GM18505 (cell line): ENCODE measurements around the gene FAF1.
"Not testable (repeated sequence)": the region's sequence is repeated elsewhere in the genome, so short reads cannot be mapped to it uniquely, and the experiment has no call there.

Experiments
- ATAC-seq: cut with Tn5 transposase; IDR thresholded peaks from one replicate; pipeline ENCODE4 v1.9.1; 2021; ENCODE audit not compliant: unreplicated experiment
- POLR2A ChIP-seq: IDR thresholded peaks from 4 replicates; pipeline ENCODE4 v1.6.1; 2011; ENCODE audit warnings: borderline replicate concordance; ENCODE audit not compliant: insufficient read depth, insufficient read length; ENCODE audit errors: extremely low read depth

Gene FAF1

DNA sequence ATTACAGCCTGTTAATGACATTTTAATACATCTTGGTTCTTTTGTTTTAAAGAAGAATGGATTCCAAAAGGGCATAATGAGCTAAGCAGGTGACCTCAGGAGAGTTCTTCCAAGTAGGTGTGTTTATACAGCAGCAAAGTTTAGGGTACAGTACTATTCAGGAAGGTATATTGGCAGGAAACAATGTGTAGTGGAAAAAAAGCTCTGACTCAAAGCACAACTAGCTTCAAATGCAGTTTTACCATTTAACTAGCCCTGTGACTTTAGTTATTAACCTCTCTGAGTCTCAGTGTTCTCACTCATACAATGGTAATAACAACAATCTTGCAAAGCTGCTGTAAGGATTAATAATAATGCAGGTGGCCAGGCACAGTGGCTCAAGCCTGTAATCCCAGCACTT lies 29.9 kb downstream of the FAF1 start:
- TF ChIP-seq POLR2A, result no peak
- ATAC-seq, result no peak

DNA sequence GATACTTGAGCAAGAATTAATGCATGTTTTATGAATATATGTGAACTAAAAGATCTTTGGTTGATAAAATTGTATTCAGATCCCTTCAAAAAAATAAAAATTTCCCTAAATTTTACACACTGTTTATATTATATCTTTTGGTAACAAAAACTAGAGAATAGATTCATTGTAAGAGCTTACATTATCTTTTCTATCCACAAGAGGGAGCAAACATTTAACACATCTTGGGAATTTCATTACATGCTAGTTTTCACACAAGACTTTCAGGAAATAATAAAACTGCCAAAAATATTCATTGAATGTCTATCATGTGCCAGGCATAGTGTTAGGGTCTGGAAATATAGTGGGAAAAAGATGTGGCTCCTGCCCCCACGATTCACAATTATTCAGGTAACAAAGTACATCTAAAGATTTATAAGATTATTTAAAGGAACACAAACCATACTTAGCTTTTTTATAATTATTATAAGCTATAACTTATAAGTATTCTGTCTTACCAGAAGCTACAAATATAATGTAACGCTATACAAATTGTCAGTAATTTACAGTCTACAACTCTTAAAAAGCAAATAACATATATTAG lies 30.6 kb downstream of the FAF1 start:
- TF ChIP-seq POLR2A, result no peak
- no peak for ATAC-seq

DNA sequence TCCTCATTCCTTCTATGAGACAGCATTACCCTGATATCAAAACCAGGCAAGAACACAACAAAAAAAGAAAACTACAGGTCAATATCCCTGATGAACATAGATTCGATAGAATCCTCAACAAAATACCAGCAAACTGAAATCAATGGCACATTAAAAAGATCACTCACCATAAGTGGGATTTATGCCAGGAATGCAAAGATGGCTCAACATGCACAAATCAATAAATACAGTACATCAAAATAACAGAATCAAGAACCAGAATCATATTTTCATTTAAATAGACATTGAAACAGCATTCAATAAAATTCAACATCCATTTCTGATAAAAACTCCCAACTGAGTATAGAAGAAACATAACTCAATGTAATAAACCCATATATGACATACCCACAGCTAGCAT lies 36.5 kb downstream of the FAF1 start:
- no peak for ATAC-seq
- TF ChIP-seq POLR2A, result no peak

DNA sequence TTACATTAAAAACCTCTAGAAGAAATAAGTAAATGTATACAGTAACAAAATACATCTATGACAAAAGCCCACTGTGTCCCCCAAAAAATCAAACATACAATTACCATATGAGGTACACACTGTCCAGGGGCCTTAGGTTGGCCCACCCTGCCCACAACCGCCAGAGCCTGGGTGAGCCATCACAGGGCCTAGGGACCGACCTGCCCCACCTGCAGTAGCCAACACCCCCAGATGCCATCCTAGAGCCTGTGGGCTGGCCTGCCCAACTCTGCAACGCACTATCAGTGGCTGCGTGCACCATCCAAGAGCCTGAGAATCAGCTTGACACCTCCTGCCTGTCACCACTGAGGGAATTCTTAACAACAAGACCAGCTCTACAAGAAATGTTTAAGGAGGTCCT lies 39.0 kb downstream of the FAF1 start:
- TF ChIP-seq POLR2A, result no peak
- ATAC-seq, result no peak

DNA sequence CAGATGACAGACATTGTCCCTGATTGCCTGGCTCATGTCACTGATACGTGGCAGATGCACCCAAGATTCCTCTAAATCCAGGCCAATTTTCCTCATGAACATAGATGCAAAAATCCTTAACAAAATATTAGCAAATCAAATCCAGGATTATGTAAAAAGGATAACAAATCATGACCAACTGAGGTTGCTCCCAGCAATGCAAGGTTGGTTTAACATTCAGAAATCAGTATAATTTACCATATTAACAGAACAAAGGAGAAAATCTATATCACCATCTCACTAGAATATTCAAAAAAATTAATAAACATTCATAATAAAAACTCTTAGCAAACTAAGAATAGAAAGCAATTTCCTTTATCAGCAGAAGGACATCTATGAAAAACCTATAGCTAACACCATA lies 39.7 kb downstream of the FAF1 start:
- ATAC-seq, result no peak
- TF ChIP-seq POLR2A, result no peak

DNA sequence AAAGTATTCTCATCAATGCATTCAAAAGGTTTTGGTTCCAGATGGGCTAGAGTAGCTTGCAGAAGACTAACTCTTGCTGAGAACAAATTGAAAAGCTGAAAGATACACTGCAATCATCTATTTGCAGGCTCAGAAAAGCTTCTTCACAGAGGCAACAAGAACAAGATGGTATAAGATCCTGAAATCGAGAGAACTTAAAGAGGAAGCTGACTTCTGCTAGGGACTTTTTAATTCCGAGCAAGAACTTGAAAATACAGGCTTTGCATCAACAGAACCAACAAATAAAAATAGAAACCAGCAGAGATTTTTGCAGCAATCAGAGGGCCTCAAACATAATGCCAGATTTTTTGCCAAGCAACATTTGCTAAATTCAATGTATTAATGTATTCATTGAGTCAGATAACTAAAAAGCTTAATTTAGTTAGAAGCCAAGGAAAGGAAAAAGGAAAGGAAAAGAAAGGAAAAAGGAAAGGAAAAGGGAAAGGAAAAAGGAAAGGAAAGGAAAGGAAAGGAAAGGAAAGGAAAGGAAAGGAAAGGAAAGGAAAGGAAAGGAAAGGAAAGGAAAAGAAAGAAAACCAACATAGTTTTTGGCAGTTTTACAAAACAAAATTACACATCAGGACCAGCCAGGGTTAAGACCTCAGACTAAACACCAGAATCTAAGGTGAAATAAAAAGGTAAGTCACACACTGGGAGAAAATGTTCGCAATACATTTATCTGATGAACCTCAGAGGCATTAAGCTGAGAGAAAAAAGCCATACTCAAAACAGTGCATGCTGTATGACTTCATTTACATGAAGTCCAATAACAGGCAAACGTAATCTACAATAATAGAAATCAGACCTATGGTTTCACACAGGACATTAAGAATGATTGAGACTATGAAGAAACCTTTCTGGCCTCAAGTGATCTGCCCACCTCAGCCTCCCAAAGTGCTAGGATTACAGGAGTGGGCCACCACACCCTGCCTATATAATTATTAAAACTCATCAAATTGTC lies 42.6 kb downstream of the FAF1 start:
- ATAC-seq, result peak; percentile 58
- TF ChIP-seq POLR2A, result no peak

DNA sequence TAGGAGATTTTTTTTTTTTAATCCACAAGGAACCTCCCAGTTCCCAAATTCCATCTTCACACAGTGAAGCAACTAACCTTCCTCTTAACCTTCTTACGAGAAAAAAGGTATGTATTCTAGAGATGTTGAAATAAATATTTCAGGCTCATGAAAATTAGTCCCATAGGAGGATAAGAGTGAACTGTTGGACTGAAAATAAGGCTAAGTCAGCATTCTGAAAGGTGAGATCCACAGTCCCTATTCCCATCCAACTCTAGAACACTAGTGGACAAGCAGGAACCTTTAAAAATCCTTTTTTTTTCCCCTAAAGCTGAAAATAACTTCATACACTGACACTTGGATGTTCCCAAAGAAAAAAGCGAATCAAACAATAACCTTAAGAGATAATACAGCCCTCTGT lies 44.4 kb downstream of the FAF1 start:
- TF ChIP-seq POLR2A, result no peak
- ATAC-seq, result no peak

DNA sequence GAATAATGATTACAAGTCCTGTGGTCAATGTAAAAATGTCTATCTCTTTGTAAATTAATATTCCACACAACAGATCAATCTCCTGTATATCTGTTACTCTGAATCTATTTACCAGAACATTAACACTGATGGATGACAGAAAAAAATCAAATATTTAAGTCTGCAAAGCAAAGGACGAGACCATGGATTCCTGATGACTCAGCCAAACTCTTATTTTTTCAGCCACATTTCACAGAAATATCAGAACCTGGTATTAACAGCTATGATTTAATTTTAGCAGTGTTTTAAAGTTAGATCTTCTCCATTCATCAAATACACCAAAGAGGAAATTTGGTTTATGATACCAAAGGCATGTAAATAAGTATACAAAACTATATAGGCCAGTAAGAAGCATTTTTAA lies 46.1 kb downstream of the FAF1 start:
- no peak for ATAC-seq
- TF ChIP-seq POLR2A, result no peak

DNA sequence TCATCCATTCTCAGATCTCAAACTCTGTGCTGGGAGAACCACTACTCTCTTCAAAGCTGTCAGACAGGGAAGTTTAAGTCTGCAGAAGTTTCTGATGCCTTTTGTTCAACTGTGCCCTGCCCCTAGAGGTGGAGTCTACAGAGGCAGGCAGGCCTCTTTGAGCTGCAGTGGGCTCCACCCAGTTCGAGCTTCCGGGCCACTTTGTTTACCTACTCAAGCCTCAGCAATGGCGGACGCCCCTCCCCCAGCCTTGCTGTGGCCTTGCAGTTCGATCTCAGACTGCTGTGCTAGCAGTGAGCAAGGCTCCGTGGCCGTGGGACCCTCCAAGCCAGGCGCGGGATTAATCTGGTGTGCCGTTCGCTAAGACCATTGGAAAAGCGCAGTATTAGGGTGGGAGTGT lies 49.7 kb downstream of the FAF1 start:
- ATAC-seq, result not testable (repeated sequence)

DNA sequence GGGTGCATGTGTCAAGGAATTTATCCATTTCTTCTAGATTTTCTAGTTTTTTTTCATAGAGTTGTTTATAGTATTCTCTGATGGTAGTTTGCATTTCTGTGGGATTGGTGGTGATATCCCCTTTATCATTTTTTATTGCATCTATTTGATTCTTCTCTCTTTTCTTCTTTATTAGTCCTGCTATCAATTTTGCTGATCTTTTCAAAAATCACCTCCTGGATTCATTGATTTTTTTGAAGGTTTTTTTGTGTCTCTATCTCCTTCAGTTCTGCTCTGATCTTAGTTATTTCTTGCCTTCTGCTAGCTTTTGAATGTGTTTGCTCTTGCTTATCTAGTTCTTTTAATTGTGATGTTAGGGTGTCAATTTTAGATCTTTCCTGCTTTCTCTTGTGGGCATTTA lies 52.5 kb downstream of the FAF1 start:
- not testable (repeated sequence) for ATAC-seq

DNA sequence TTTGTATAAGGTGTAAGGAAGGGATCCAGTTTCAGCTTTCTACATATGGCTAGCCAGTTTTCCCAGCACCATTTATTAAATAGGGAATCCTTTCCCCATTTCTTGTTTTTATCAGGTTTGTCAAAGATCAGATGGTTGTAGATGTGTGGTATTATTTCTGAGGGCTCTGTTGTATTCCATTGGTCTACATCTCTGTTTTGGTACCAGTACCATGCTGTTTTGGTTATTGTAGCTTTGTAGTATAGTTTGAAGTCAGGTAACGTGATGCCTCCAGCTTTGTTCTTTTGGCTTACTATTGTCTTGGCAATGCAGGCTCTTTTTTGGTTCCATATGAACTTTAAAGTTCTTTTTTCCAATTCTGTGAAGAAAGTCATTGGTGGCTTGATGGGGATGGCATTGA lies 54.0 kb downstream of the FAF1 start:
- ATAC-seq, result not testable (repeated sequence)

DNA sequence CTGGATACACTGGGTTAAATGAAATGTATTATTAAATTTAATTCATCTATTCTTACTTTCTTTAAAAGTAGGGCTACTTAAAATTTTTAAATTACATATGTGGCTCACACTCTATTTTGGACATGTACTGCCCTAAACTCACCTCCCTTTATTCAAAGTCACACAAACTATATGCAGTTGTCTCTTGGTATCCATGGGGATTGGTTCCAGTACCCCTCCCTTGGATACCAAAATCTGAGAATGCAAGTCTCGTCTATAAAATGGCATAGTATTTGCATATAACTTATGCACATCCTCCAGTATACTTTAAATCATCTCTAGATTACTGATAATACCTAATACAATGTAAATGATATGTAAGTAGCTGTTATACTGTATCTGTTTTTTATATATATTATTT lies 57.6 kb downstream of the FAF1 start:
- no peak for ATAC-seq
- TF ChIP-seq POLR2A, result no peak

DNA sequence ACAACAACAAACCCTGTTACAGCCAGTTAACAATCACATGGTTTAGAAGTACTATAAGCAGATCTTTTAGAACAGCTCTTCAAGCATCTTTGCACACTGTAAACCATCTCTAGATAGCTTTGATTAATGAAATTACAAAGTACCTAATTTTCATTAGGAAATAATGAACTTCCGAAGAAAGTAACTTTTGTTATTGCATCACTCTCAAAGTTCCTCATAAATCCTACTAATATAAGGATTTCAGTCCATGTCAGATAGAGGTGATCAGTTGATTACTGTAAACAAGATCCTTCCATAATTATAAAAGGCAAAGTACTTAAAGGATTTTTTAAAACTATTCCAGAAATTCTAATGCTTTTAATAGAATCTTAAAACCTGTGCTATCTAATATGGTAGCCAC lies 58.2 kb downstream of the FAF1 start:
- TF ChIP-seq POLR2A, result no peak
- ATAC-seq, result no peak

DNA sequence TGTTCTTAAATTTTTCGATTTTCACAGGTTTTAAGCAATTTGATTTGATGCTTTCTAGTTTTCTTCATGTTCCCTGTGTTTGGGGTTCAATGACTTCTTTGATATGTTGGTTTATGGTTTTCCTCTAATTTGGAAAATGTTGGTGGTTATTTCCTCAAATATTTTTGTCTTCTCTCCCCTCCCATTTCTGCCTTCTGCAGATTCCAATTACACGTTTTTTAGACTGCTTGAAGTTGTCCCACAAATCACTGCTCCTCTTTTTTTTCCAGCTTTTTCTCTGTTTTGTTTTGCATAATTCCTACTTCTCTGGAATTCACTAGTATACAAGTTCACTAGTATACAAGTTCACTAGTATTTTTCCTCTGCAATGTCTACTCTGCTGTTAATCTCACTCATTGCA lies 61.3 kb downstream of the FAF1 start:
- no peak for ATAC-seq
- no peak for TF ChIP-seq POLR2A
